SK-N-SH (cell line): ENCODE results near the gene RFT1. TPM values are rescaled to one million over a fixed set of nuclear protein-coding genes. Genes with fewer than 3 reads are reported as not detected.

Source experiments
- CTCF ChIA-PET: fragments of 300-600, 350-600 bp; formaldehyde crosslinking; extraction: SDS; loops from one replicate; lab custom pipeline; 2021; lab: Yijun Ruan, JAX
- POLR2A ChIA-PET: fragments of 350-600 bp; sonication (Branson Sonifier 250); formaldehyde crosslinking; extraction: SDS; loops from one replicate; lab custom pipeline; 2020; ENCODE audit warnings: antibody characterized with exemption, inconsistent platforms; lab: Yijun Ruan, JAX
- DNase-seq: peaks from one replicate; pipeline ENCODE4 v3.0.0; 2012
- H2AFZ ChIP-seq: fragments of 200-600 bp; sonication (generic); 2 replicates; pipeline ENCODE4 v1.8.1; 2016; ENCODE audit warnings: antibody characterized with exemption, mild to moderate bottlenecking, low read depth
- H3F3A ChIP-seq: fragments of 200-600 bp; sonication (generic); replicated peaks from 2 replicates; pipeline ENCODE3; 2016; ENCODE audit warnings: antibody characterized with exemption, mild to moderate bottlenecking; ENCODE audit not compliant: insufficient read depth
- H3K27ac ChIP-seq, 2 experiments: fragments of 200-500 bp in 1 of 2; fragments of 200-600 bp in 1 of 2; sonication (Bioruptor generic) in 1 of 2; sonication (generic), shearing (Covaris generic) in 1 of 2; 2 replicates each; pipeline versions ENCODE4 v1.5.1 to v1.6.1; 2014 to 2016; ENCODE audit warnings: low read depth in 2 of 2, inconsistent platforms in 1 of 2, low read length in 1 of 2, mild to moderate bottlenecking in 1 of 2, mixed read lengths in 1 of 2
- H3K27me3 ChIP-seq: fragments of 200-600 bp; sonication (generic), shearing (Covaris generic); 2 replicates; pipeline ENCODE4 v1.6.1; 2016; ENCODE audit warnings: mixed run types; ENCODE audit not compliant: insufficient read depth
- H3K36me3 ChIP-seq, 2 experiments: fragments of 200-500 bp in 1 of 2; fragments of 200-600 bp in 1 of 2; sonication (Bioruptor generic) in 1 of 2; sonication (generic) in 1 of 2; replicated peaks in 1 of 2; 2 replicates each; pipeline versions ENCODE3 to v1.5.1; 2014 to 2016; ENCODE audit warnings: low read length in 1 of 2, mild to moderate bottlenecking in 1 of 2; ENCODE audit not compliant: insufficient read depth in 2 of 2, control insufficient read depth in 1 of 2
- H3K4me1 ChIP-seq, 2 experiments: fragments of 200-500 bp in 1 of 2; fragments of 200-600 bp in 1 of 2; sonication (Bioruptor generic) in 1 of 2; sonication (generic), shearing (Covaris generic) in 1 of 2; 2 replicates each; pipeline versions ENCODE4 v1.5.1 to v1.6.1; 2014 to 2016; ENCODE audit warnings: low read depth in 1 of 2, low read length in 1 of 2, mixed run types in 1 of 2; ENCODE audit not compliant: insufficient read depth in 2 of 2, control insufficient read depth in 1 of 2
- H3K4me2 ChIP-seq: fragments of 200-600 bp; sonication (generic), shearing (Covaris generic); 2 replicates; pipeline ENCODE4 v1.6.1; 2017; ENCODE audit warnings: mixed run types
- H3K4me3 ChIP-seq, 2 experiments: fragments of 200-500 bp in 1 of 2; fragments of 200-600 bp in 1 of 2; sonication (Bioruptor generic) in 1 of 2; sonication (generic), shearing (Covaris generic) in 1 of 2; 2 replicates each; pipeline versions ENCODE4 v1.5.1 to v1.8.1; 2014 to 2016; ENCODE audit warnings: low read depth in 2 of 2, inconsistent platforms in 1 of 2, low read length in 1 of 2, mild to moderate bottlenecking in 1 of 2, mixed read lengths in 1 of 2, moderate library complexity in 1 of 2
- H3K79me2 ChIP-seq: fragments of 200-600 bp; sonication (generic); 2 replicates; pipeline ENCODE4 v1.8.1; 2017; ENCODE audit warnings: mild to moderate bottlenecking; ENCODE audit not compliant: insufficient read depth
- H3K9ac ChIP-seq: fragments of 200-600 bp; sonication (generic); 2 replicates; pipeline ENCODE4 v1.6.1; 2017; ENCODE audit warnings: mixed run types
- H3K9me2 ChIP-seq: fragments of 200-600 bp; sonication (generic); 2 replicates; pipeline ENCODE4 v1.6.1; 2017; ENCODE audit warnings: mixed run types
- H3K9me3 ChIP-seq: fragments of 200-600 bp; sonication (generic); 2 replicates; pipeline ENCODE4 v1.6.1; 2017; ENCODE audit warnings: mixed run types, mild to moderate bottlenecking, moderate library complexity
- H4K20me1 ChIP-seq: fragments of 200-600 bp; sonication (generic); 2 replicates; pipeline ENCODE4 v1.6.1; 2017; ENCODE audit warnings: mild to moderate bottlenecking, mixed run types; ENCODE audit not compliant: insufficient read depth
- CHD2 ChIP-seq: fragments of 150-350 bp; IDR thresholded peaks from 2 replicates; pipeline ENCODE4 v1.6.1; 2018; ENCODE audit warnings: low read length; ENCODE audit not compliant: partially characterized antibody
- EP300 ChIP-seq, 2 experiments: IDR thresholded peaks; 2 replicates each; pipeline versions ENCODE4 v1.4.0 to v1.6.1; 2012; ENCODE audit warnings: borderline replicate concordance in 1 of 2, low read depth in 1 of 2, low read length in 1 of 2
- EZH2phosphoT487 ChIP-seq: fragments of 200-600 bp; sonication (generic); IDR thresholded peaks from 2 replicates; pipeline ENCODE4 v1.6.1; 2017; ENCODE audit warnings: low read depth, mixed run types, mild to moderate bottlenecking, antibody characterized with exemption, moderate library complexity, borderline replicate concordance
- GABPA ChIP-seq: IDR thresholded peaks from 2 replicates; pipeline ENCODE4 v1.4.0; 2012; ENCODE audit warnings: low read depth, mild to moderate bottlenecking
- MEF2A ChIP-seq: IDR thresholded peaks from 2 replicates; pipeline ENCODE4 v1.4.0; 2012; ENCODE audit warnings: low read depth, borderline replicate concordance
- MXI1 ChIP-seq: IDR thresholded peaks from 2 replicates; pipeline ENCODE4 v1.6.1; 2012; ENCODE audit warnings: mild to moderate bottlenecking, low read depth, low read length, improper control_type of control experiment
- NFIC ChIP-seq: IDR thresholded peaks from 2 replicates; pipeline ENCODE4 v1.4.0; 2012; ENCODE audit warnings: borderline replicate concordance
- POLR2AphosphoS5 ChIP-seq: IDR thresholded peaks from 2 replicates; pipeline ENCODE4 v1.6.1; 2012; ENCODE audit warnings: low read depth, low read length
- RCOR1 ChIP-seq: fragments of 150-350 bp; IDR thresholded peaks from 2 replicates; pipeline ENCODE4 v1.6.1; 2017; ENCODE audit warnings: antibody characterized with exemption, low read length
- TCF12 ChIP-seq: IDR thresholded peaks from 2 replicates; pipeline ENCODE4 v1.4.0; 2012
- TEAD4 ChIP-seq: IDR thresholded peaks from 2 replicates; pipeline ENCODE4 v1.4.0; 2012; ENCODE audit warnings: mild to moderate bottlenecking, borderline replicate concordance; ENCODE audit not compliant: insufficient read depth
- USF2 ChIP-seq: fragments of 150-350 bp; IDR thresholded peaks from 2 replicates; pipeline ENCODE4 v1.6.1; 2017; ENCODE audit warnings: antibody characterized with exemption, low read length, low read depth, borderline replicate concordance
- ZBTB33 ChIP-seq: IDR thresholded peaks from 2 replicates; pipeline ENCODE4 v1.4.0; 2012; ENCODE audit warnings: low read depth, borderline replicate concordance
- WGBS: methylation state at CpG from one replicate; pipeline ENCODE4 v1.1.6; 2017; ENCODE audit warnings: low lambda C conversion rate; 5-methylcytosine and 5-hydroxymethylcytosine counted together
- polyA plus RNA-seq, 3 experiments: library from polyadenylated mRNA; depleted of rRNA; stranded (reverse); fragments of >200 nt; gene quantifications; 2 replicates each; pipeline ENCODE4 v1.2.3, GENCODE V29; 2012

Gene RFT1
- polyA plus RNA-seq, 1 of the 3 experiments (the other 2 are of a cell fraction): 13.8 TPM

GRCh38 chr3:53083949-53084309 lies 46.3 kb downstream of the RFT1 start:
- POLR2A ChIA-PET: interaction anchor here (1.0 to 1.2 kb wide), 2 partner anchors 9 to 38 kb away, joined by 3 to 4 read pairs; partner anchors contain the start of gene SFMBT1
- no peaks in the 10 kb centered on the region for H3K9me3 ChIP-seq
- WGBS: 66% methylated on average over 3 of the region's 3 CpGs
- no peaks in the 10 kb centered on the region for H3K27me3 ChIP-seq
- H3K27ac ChIP-seq: peak overlapping the region; percentile 51 to 73; a peak in 3 of 4 replicates
- H3K79me2 ChIP-seq: no peaks in the 10 kb centered on the region
- DNase-seq: no peak
- H3K4me2 ChIP-seq: no peak overlapping the region
- no peaks in the 10 kb centered on the region for H3K9me2 ChIP-seq
- no peaks in the 10 kb centered on the region for H3K36me3 ChIP-seq
- no peak for TF ChIP-seq MXI1
- TF ChIP-seq NFIC: no peak
- TF ChIP-seq ZBTB33: no peak
- no peak for TF ChIP-seq MEF2A
- no peak for TF ChIP-seq POLR2AphosphoS5
- no peak for TF ChIP-seq EZH2phosphoT487
- no peak for TF ChIP-seq GABPA
- CTCF ChIA-PET: interaction anchor here (0.7 to 1.8 kb wide), 9 partner anchors 9 to 233 kb away, joined by 3 to 9 read pairs (median 3); no protein-coding TSS in a partner anchor
- no peak overlapping the region for H3K9ac ChIP-seq
- H3K4me1 ChIP-seq: peaks cover 0 to 18% of the 10 kb centered on the region in 2 experiments; a peak in 1 of 4 replicates
- H3F3A ChIP-seq: no peaks in the 10 kb centered on the region
- no peak overlapping the region for H3K4me3 ChIP-seq
- no peak overlapping the region for H2AFZ ChIP-seq
- no peaks in the 10 kb centered on the region for H4K20me1 ChIP-seq

- Histone ChIP-seq H3K27ac (peak overlapping the region; percentile 51 to 73; a peak in 3 of 4 replicates), H3K9ac (no peak overlapping the region), H3K4me1 (peaks cover 0 to 18% of the 10 kb centered on the region in 2 experiments; a peak in 1 of 4 replicates)
These were observed 46.7 kb downstream of the RFT1 start for GRCh38 chr3:53083521-53083920.

More at GRCh38 chr3:53083521-53083920, 46.7 kb downstream of the RFT1 start:
- Histone ChIP-seq H3K79me2 (no peaks in the 10 kb centered on the region), H3F3A (no peaks in the 10 kb centered on the region), H2AFZ (no peak overlapping the region), H3K9me3 (no peaks in the 10 kb centered on the region), H3K4me2 (no peak overlapping the region), H3K27me3 (no peaks in the 10 kb centered on the region), H3K36me3 (no peaks in the 10 kb centered on the region), H3K9me2 (no peaks in the 10 kb centered on the region), H3K4me3 (no peak overlapping the region), H4K20me1 (no peaks in the 10 kb centered on the region)
- ChIA-PET CTCF (interaction anchor here (0.7 to 1.8 kb wide), 8 partner anchors 9 to 176 kb away, joined by 3 to 9 read pairs (median 3); no protein-coding TSS in a partner anchor), POLR2A (interaction anchor here (1.0 to 1.2 kb wide), 2 partner anchors 9 to 37 kb away, joined by 3 to 4 read pairs; partner anchors contain the start of gene SFMBT1)
- WGBS: 66% methylated on average over 7 of the region's 8 CpGs
- DNase-seq: peak; percentile 77
- TF ChIP-seq TEAD4 (no peak), TCF12 (peak; percentile 46; the same call in 1 of the 2 replicates), CHD2 (peak; percentile 18), EP300 (IDR thresholded peaks at IDR 0.05; ENCODE audit: borderline replicate concordance in 1 of 2, low read depth in 1 of 2, low read length in 1 of 2) (peak in 1 of 2 experiments; percentile 52; a peak in 2 of 4 replicates), MXI1 (peak; percentile 62; the same call in 1 of the 2 replicates), USF2 (no peak), RCOR1 (peak; percentile 66)
